Mononuclear cell (primary cell): Measurements from ENCODE around the gene MLLT11. TPM values are rescaled to one million over a fixed set of nuclear protein-coding genes. Genes with fewer than 3 reads are reported as not detected.

Source experiments
- H3K27me3 ChIP-seq: 2 replicates; pipeline ENCODE4 v1.6.0; 2011; ENCODE audit warnings: low read length, control low read depth; ENCODE audit not compliant: insufficient read depth
- H3K4me1 ChIP-seq: 2 replicates; pipeline ENCODE4 v1.5.1; 2011; ENCODE audit warnings: mild to moderate bottlenecking, low read length, control low read depth; ENCODE audit not compliant: insufficient read depth
- H3K4me3 ChIP-seq: 2 replicates; pipeline ENCODE4 v1.5.1; 2011; ENCODE audit warnings: mild to moderate bottlenecking, low read length, moderate library complexity
- H3K9me3 ChIP-seq: 2 replicates; pipeline ENCODE4 v1.5.1; 2011; ENCODE audit warnings: low read depth, mild to moderate bottlenecking, control low read depth, low read length
- total RNA-seq: library from RNA; depleted of rRNA; stranded (reverse); fragments of >200 nt; gene quantifications from one replicate; pipeline ENCODE4 v1.2.3, GENCODE V29; 2012

Gene MLLT11
- total RNA-seq, 1 donor = 4.6 TPM

- H3K4me1 ChIP-seq = peaks cover 47% of the 10 kb centered on the region
Measured at GRCh38 chr1:151048645-151049032, 11.6 kb upstream of the MLLT11 start.

GRCh38 chr1:151049458-151049857 lies 10.7 kb upstream of the MLLT11 start:
- Histone ChIP-seq H3K4me1 (peaks cover 55% of the 10 kb centered on the region), H3K9me3 (no peaks in the 10 kb centered on the region), H3K4me3 (no peak overlapping the region), H3K27me3 (no peaks in the 10 kb centered on the region)

More at GRCh38 chr1:151048645-151049032, 11.6 kb upstream of the MLLT11 start:
- Histone ChIP-seq H3K27me3 (no peaks in the 10 kb centered on the region), H3K4me3 (peak overlapping the region; percentile 58), H3K9me3 (no peaks in the 10 kb centered on the region)

- Histone ChIP-seq H3K4me1 (peaks cover 62% of the 10 kb centered on the region), H3K9me3 (no peaks in the 10 kb centered on the region), H3K4me3 (no peak overlapping the region)
Measured at GRCh38 chr1:151050051-151050688, 10.0 kb upstream of the MLLT11 start.

GRCh38 chr1:151051356-151052009 lies 8.7 kb upstream of the MLLT11 start:
- H3K4me1 ChIP-seq = peaks cover 70% of the 10 kb centered on the region
- H3K4me3 ChIP-seq = no peak overlapping the region
- H3K27me3 ChIP-seq = no peaks in the 10 kb centered on the region
- no peaks in the 10 kb centered on the region for H3K9me3 ChIP-seq

More at GRCh38 chr1:151050051-151050688, 10.0 kb upstream of the MLLT11 start:
- H3K27me3 ChIP-seq = no peaks in the 10 kb centered on the region

- Histone ChIP-seq H3K27me3 (no peaks in the 10 kb centered on the region), H3K9me3 (no peaks in the 10 kb centered on the region), H3K4me1 (peaks cover 73% of the 10 kb centered on the region), H3K4me3 (peak overlapping the region; percentile 96)
Measured at GRCh38 chr1:151054971-151055547, 5.1 kb upstream of the MLLT11 start.

GRCh38 chr1:151055581-151055980 lies 4.6 kb upstream of the MLLT11 start:
- H3K4me3 ChIP-seq = peak overlapping the region; percentile 96
- H3K4me1 ChIP-seq = peaks cover 78% of the 10 kb centered on the region
- no peaks in the 10 kb centered on the region for H3K9me3 ChIP-seq
- no peaks in the 10 kb centered on the region for H3K27me3 ChIP-seq

- peak overlapping the region; percentile 96 for H3K4me3 ChIP-seq
- H3K9me3 ChIP-seq = no peaks in the 10 kb centered on the region
- no peaks in the 10 kb centered on the region for H3K27me3 ChIP-seq
- peaks cover 79% of the 10 kb centered on the region for H3K4me1 ChIP-seq
Measured at GRCh38 chr1:151056149-151056548, 4.0 kb upstream of the MLLT11 start.

- Histone ChIP-seq H3K4me3 (peak overlapping the region; percentile 96), H3K27me3 (no peaks in the 10 kb centered on the region), H3K9me3 (no peaks in the 10 kb centered on the region), H3K4me1 (peaks cover 58% of the 10 kb centered on the region)
Measured at GRCh38 chr1:151058692-151059091, 1.5 kb upstream of the MLLT11 start.

GRCh38 chr1:151059109-151060006 lies 839 bp upstream of the MLLT11 start, which contains the start of gene CDC42SE1:
Gene CDC42SE1 (minus strand): TSS chr1:151059622. CDS start chr1:151055730, 3,892 bp downstream.
- Histone ChIP-seq H3K4me3 (peak within 1 kb of the TSS; percentile 96), H3K4me1 (peaks cover 51% of the 10 kb centered on the region), H3K27me3 (no peaks in the 10 kb centered on the region), H3K9me3 (no peaks in the 10 kb centered on the region)

- H3K4me3 ChIP-seq = no peak overlapping the region
- peaks cover 37% of the 10 kb centered on the region for H3K4me1 ChIP-seq
- no peaks in the 10 kb centered on the region for H3K9me3 ChIP-seq
- H3K27me3 ChIP-seq = no peaks in the 10 kb centered on the region
Measured at GRCh38 chr1:151060657-151061421, 642 bp downstream of the MLLT11 start.

GRCh38 chr1:151061704-151062103 lies 1.5 kb downstream of the MLLT11 start:
- Histone ChIP-seq H3K9me3 (no peaks in the 10 kb centered on the region), H3K27me3 (no peaks in the 10 kb centered on the region), H3K4me1 (peaks cover 28% of the 10 kb centered on the region), H3K4me3 (no peak overlapping the region)

- Histone ChIP-seq H3K9me3 (no peaks in the 10 kb centered on the region), H3K27me3 (no peaks in the 10 kb centered on the region), H3K4me3 (no peak overlapping the region), H3K4me1 (peaks cover 16% of the 10 kb centered on the region)
Measured at GRCh38 chr1:151062741-151063371, 2.7 kb downstream of the MLLT11 start.

GRCh38 chr1:151065089-151065645 lies 5.0 kb downstream of the MLLT11 start:
- H3K9me3 ChIP-seq = no peaks in the 10 kb centered on the region
- H3K4me3 ChIP-seq = no peak overlapping the region
- no peaks in the 10 kb centered on the region for H3K27me3 ChIP-seq
- peaks cover 19% of the 10 kb centered on the region for H3K4me1 ChIP-seq
